ENCODE measurements around the gene VPS18. TPM values are rescaled to one million over a fixed set of nuclear protein-coding genes. Genes with fewer than 3 reads are reported as not detected.

Gene VPS18
- polyA plus RNA-seq, 1 donor from 2014 or later: 13.8 TPM

DNA sequence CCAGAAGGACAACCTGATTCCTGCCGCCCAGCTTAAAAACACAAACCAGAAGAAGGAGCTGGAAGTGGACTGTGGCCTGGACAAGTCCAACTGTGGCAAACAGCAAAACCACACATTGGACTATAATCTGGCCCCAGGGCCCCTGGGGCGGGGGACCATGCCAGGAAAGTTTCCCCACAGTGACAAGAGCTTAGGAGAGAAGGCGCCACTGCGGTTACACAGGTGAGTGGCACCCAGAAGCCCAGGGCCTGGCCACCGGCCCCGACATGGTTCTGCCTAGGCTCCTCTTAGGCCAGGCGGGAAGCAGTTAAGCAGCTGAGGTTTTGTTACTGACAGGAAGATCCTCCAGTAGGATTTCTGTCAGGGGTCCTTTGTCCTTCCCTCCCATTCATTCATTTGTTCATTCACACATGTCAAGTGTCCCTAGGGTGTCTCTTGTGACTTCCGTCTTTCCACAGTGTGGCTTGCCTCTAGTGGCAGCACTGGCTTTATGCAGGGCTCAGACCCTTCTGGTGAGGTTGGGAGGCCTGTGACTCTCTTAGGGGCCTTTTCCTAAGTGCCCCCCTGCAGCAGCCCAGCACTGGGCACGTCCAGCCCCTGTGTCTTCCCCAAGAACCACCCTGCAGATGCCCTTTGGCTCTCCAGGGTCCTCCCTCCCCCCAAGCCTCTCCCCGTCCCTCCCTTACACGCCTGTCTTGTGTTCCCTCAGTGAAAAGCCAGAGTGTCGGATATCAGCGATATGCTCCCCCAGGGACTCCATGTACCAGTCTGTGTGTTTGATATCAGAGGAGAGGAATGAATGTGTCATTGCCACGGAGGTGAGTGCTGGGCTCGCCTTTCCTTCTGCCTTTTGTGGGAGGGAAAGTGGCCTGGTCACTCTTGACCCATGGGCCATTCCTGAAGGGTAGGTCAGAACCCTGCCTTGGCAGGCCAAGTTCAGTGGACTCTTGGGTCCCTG is 42.7 kb downstream of the VPS18 start:
- Histone ChIP-seq H3K79me2 (replicated peaks; ENCODE audit: insufficient read depth, low read length) (no peaks in the 10 kb centered on the region), H3K4me2 (ENCODE audit: low read length) (no peak overlapping the region), H3K27me3 (ENCODE audit: insufficient read depth, low read depth, low read length) (peaks cover 14% of the 10 kb centered on the region), H3K9ac (ENCODE audit: low read length) (peak overlapping the region; percentile 23), H3K36me3 (ENCODE audit: insufficient read depth, low read length) (no peaks in the 10 kb centered on the region), H4K20me1 (ENCODE audit: insufficient read depth) (no peaks in the 10 kb centered on the region), H3K9me3 (ENCODE audit: low read length) (no peaks in the 10 kb centered on the region), H3F3A (ENCODE audit: insufficient read depth, low read length, poor library complexity, severe bottlenecking) (no peaks in the 10 kb centered on the region), H3K4me3 (ENCODE audit: low read length) (no peak overlapping the region), H3K27ac (ENCODE audit: low read length) (no peak overlapping the region), H2AFZ (ENCODE audit: low read depth, low read length) (no peak overlapping the region), H3K9me2 (ENCODE audit: insufficient read depth, low read length) (no peaks in the 10 kb centered on the region)
- TF ChIP-seq, protein P1, sequence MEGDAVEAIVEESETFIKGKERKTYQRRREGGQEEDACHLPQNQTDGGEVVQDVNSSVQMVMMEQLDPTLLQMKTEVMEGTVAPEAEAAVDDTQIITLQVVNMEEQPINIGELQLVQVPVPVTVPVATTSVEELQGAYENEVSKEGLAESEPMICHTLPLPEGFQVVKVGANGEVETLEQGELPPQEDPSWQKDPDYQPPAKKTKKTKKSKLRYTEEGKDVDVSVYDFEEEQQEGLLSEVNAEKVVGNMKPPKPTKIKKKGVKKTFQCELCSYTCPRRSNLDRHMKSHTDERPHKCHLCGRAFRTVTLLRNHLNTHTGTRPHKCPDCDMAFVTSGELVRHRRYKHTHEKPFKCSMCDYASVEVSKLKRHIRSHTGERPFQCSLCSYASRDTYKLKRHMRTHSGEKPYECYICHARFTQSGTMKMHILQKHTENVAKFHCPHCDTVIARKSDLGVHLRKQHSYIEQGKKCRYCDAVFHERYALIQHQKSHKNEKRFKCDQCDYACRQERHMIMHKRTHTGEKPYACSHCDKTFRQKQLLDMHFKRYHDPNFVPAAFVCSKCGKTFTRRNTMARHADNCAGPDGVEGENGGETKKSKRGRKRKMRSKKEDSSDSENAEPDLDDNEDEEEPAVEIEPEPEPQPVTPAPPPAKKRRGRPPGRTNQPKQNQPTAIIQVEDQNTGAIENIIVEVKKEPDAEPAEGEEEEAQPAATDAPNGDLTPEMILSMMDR (IDR thresholded peaks at IDR 0.05; ENCODE audit: poor library complexity, severe bottlenecking): peak; percentile 55
- TF ChIP-seq, protein P2, sequence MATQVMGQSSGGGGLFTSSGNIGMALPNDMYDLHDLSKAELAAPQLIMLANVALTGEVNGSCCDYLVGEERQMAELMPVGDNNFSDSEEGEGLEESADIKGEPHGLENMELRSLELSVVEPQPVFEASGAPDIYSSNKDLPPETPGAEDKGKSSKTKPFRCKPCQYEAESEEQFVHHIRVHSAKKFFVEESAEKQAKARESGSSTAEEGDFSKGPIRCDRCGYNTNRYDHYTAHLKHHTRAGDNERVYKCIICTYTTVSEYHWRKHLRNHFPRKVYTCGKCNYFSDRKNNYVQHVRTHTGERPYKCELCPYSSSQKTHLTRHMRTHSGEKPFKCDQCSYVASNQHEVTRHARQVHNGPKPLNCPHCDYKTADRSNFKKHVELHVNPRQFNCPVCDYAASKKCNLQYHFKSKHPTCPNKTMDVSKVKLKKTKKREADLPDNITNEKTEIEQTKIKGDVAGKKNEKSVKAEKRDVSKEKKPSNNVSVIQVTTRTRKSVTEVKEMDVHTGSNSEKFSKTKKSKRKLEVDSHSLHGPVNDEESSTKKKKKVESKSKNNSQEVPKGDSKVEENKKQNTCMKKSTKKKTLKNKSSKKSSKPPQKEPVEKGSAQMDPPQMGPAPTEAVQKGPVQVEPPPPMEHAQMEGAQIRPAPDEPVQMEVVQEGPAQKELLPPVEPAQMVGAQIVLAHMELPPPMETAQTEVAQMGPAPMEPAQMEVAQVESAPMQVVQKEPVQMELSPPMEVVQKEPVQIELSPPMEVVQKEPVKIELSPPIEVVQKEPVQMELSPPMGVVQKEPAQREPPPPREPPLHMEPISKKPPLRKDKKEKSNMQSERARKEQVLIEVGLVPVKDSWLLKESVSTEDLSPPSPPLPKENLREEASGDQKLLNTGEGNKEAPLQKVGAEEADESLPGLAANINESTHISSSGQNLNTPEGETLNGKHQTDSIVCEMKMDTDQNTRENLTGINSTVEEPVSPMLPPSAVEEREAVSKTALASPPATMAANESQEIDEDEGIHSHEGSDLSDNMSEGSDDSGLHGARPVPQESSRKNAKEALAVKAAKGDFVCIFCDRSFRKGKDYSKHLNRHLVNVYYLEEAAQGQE (IDR thresholded peaks at IDR 0.05; ENCODE audit: borderline replicate concordance): no peak

DNA sequence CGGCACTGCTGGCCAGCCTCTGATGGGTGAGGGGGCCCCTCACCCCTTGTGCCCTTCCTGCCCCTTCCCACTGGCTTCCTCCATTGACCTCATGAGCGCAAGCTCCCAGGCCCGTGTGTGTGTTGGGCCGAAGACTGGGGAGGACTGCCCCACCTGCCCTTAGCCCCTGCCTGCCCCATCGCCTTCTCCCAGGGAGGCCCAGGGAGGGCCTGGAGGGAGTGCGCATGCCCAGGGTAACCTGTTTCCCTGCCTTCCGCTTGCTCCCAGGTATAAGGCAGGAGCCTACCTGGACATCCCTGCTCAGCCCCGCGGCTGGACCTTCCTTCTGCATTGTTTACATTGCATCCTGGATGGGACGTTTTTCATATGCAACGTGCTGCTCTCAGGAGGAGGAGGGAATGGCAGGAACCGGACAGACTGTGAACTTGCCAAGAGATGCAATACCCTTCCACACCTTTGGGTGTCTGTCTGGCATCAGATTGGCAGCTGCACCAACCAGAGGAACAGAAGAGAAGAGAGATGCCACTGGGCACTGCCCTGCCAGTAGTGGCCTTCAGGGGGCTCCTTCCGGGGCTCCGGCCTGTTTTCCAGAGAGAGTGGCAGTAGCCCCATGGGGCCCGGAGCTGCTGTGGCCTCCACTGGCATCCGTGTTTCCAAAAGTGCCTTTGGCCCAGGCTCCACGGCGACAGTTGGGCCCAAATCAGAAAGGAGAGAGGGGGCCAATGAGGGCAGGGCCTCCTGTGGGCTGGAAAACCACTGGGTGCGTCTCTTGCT is 43.7 kb downstream of the VPS18 start:
- TF ChIP-seq, protein P1 (IDR thresholded peaks at IDR 0.05; ENCODE audit: poor library complexity, severe bottlenecking): no peak
- TF ChIP-seq RAD21 (conservative IDR thresholded peaks at IDR 0.05) (no peak), POLR2AphosphoS5 (IDR thresholded peaks at IDR 0.05) (no peak), EZH2 (IDR thresholded peaks at IDR 0.05; ENCODE audit: borderline replicate concordance, insufficient read depth, low read length, poor library complexity, severe bottlenecking) (no peak), EP300 (conservative IDR thresholded peaks at IDR 0.05; ENCODE audit: poor library complexity, severe bottlenecking) (no peak), MXI1 (conservative IDR thresholded peaks at IDR 0.05; ENCODE audit: poor library complexity, severe bottlenecking) (no peak), SMC3 (conservative IDR thresholded peaks at IDR 0.05; ENCODE audit: poor library complexity) (no peak), TAF1 (IDR thresholded peaks at IDR 0.05; ENCODE audit: low read depth) (no peak)
- TF ChIP-seq, protein P2 (IDR thresholded peaks at IDR 0.05; ENCODE audit: borderline replicate concordance): no peak
- H3K9me3 ChIP-seq (ENCODE audit: low read length): no peaks in the 10 kb centered on the region
- H3F3A ChIP-seq (ENCODE audit: insufficient read depth, low read length, poor library complexity, severe bottlenecking): no peaks in the 10 kb centered on the region
- H4K20me1 ChIP-seq (ENCODE audit: insufficient read depth): no peaks in the 10 kb centered on the region
- no peak overlapping the region for H3K4me2 ChIP-seq (ENCODE audit: low read length)
- peaks cover 7% of the 10 kb centered on the region for H3K27me3 ChIP-seq (ENCODE audit: insufficient read depth, low read depth, low read length)
- H3K79me2 ChIP-seq (replicated peaks; ENCODE audit: insufficient read depth, low read length): no peaks in the 10 kb centered on the region
- no peak overlapping the region for H3K4me3 ChIP-seq (ENCODE audit: low read length)
- H2AFZ ChIP-seq (ENCODE audit: low read depth, low read length): no peak overlapping the region
- no peak overlapping the region for H3K27ac ChIP-seq (ENCODE audit: low read length)
- no peaks in the 10 kb centered on the region for H3K9me2 ChIP-seq (ENCODE audit: insufficient read depth, low read length)
- no peak overlapping the region for H3K9ac ChIP-seq (ENCODE audit: low read length)
- no peaks in the 10 kb centered on the region for H3K36me3 ChIP-seq (ENCODE audit: insufficient read depth, low read length)

Measured in neural cell (in vitro differentiated cells).